HAP-1 (cell line): ENCODE measurements around the gene CLIC3.

ENCODE experiments used
- DNase-seq, 2 experiments: peaks; one replicate each; pipeline ENCODE4 v3.0.0-alpha.2; 2016 to 2020; ENCODE audit warnings: low spot score in 2 of 2
- H3K27me3 ChIP-seq: fragments of 250-450 bp; sonication (Bioruptor Pico); 2 replicates; pipeline ENCODE4 v1.5.1; 2020; ENCODE audit warnings: low read depth, mild to moderate bottlenecking, moderate library complexity
- H3K36me3 ChIP-seq: fragments of 250-450 bp; sonication (Bioruptor Pico); replicated peaks from 2 replicates; pipeline ENCODE4 v1.5.1; 2020; ENCODE audit warnings: mild to moderate bottlenecking
- H3K4me1 ChIP-seq: fragments of 250-450 bp; sonication (Bioruptor Pico); 2 replicates; pipeline ENCODE4 v1.5.1; 2020; ENCODE audit warnings: mild to moderate bottlenecking
- H3K4me3 ChIP-seq: fragments of 250-450 bp; sonication (Bioruptor Pico); 2 replicates; pipeline ENCODE4 v1.5.1; 2020; ENCODE audit warnings: mild to moderate bottlenecking, moderate library complexity
- H3K9me3 ChIP-seq: fragments of 250-450 bp; sonication (Bioruptor Pico); 2 replicates; pipeline ENCODE4 v1.5.1; 2020; ENCODE audit warnings: mild to moderate bottlenecking, moderate library complexity
- in situ Hi-C: fragments of 300-500 bp; cut with MboI; formaldehyde crosslinking; loops from 3 replicates; pipeline ENCODE4 v1.14.3; 2020; ENCODE audit warnings: low sequenced_read_pairs, inconsistent platforms, mixed read lengths

The CLIC3 gene

GRCh38 chr9:136952876-136953770 is 43.2 kb downstream of the CLIC3 start:
- Histone ChIP-seq H3K27me3 (no peaks in the 10 kb centered on the region), H3K36me3 (no peaks in the 10 kb centered on the region), H3K4me1 (peaks cover 17% of the 10 kb centered on the region), H3K4me3 (no peak overlapping the region), H3K9me3 (no peaks in the 10 kb centered on the region; the same call in 1 of the 2 replicates)
- DNase-seq = no peak
- in situ Hi-C loops = no loop called here

- H3K4me1 ChIP-seq = peaks cover 22% of the 10 kb centered on the region
- no peak for DNase-seq
- H3K36me3 ChIP-seq = no peaks in the 10 kb centered on the region
- no peaks in the 10 kb centered on the region; the same call in 1 of the 2 replicates for H3K9me3 ChIP-seq
- H3K27me3 ChIP-seq = no peaks in the 10 kb centered on the region
- in situ Hi-C loops = no loop called here
- no peak overlapping the region for H3K4me3 ChIP-seq
Measured at GRCh38 chr9:136952321-136952850, 44.0 kb downstream of the CLIC3 start.

GRCh38 chr9:136951541-136952320 is 44.6 kb downstream of the CLIC3 start, which contains the start of gene LCN12:
Gene LCN12 (plus strand): TSS chr9:136952273. CDS start chr9:136952328, 55 bp downstream.
- H3K4me1 ChIP-seq = peaks cover 22% of the 10 kb centered on the region
- no peaks in the 10 kb centered on the region for H3K36me3 ChIP-seq
- in situ Hi-C loops = no loop called here
- H3K27me3 ChIP-seq = no peaks in the 10 kb centered on the region
- H3K4me3 ChIP-seq = no peak within 1 kb of the TSS
- H3K9me3 ChIP-seq = no peaks in the 10 kb centered on the region; the same call in 1 of the 2 replicates
- no peak for DNase-seq

- in situ Hi-C loops = no loop called here
- DNase-seq = no peak
- no peaks in the 10 kb centered on the region for H3K36me3 ChIP-seq
- H3K27me3 ChIP-seq = no peaks in the 10 kb centered on the region
- H3K4me3 ChIP-seq = peak overlapping the region; percentile 54
- peaks cover 22% of the 10 kb centered on the region for H3K4me1 ChIP-seq
- no peaks in the 10 kb centered on the region for H3K9me3 ChIP-seq
Measured at GRCh38 chr9:136950656-136951276, 45.6 kb downstream of the CLIC3 start.

- Histone ChIP-seq H3K4me3 (peak overlapping the region; percentile 54), H3K4me1 (peaks cover 22% of the 10 kb centered on the region), H3K36me3 (no peaks in the 10 kb centered on the region), H3K9me3 (no peaks in the 10 kb centered on the region), H3K27me3 (no peaks in the 10 kb centered on the region)
- DNase-seq = peak; percentile 89 to 98
- in situ Hi-C loops = no loop called here
Measured at GRCh38 chr9:136949817-136950655, 46.3 kb downstream of the CLIC3 start.

GRCh38 chr9:136949239-136949816 is 47.0 kb downstream of the CLIC3 start:
- DNase-seq = no peak
- in situ Hi-C loops = no loop called here
- peaks cover 25% of the 10 kb centered on the region for H3K4me1 ChIP-seq

GRCh38 chr9:136947955-136948510 is 48.3 kb downstream of the CLIC3 start:
- H3K4me3 ChIP-seq = no peak overlapping the region
- H3K4me1 ChIP-seq = peaks cover 25% of the 10 kb centered on the region
- no peaks in the 10 kb centered on the region for H3K9me3 ChIP-seq
- peak; percentile 65 to 78 for DNase-seq
- no peaks in the 10 kb centered on the region for H3K27me3 ChIP-seq
- in situ Hi-C loops = no loop called here
- no peaks in the 10 kb centered on the region; the same call in 1 of the 2 replicates for H3K36me3 ChIP-seq

More at GRCh38 chr9:136949239-136949816, 47.0 kb downstream of the CLIC3 start:
- H3K4me3 ChIP-seq = peak overlapping the region; percentile 54
- no peaks in the 10 kb centered on the region for H3K9me3 ChIP-seq
- H3K27me3 ChIP-seq = no peaks in the 10 kb centered on the region
- H3K36me3 ChIP-seq = no peaks in the 10 kb centered on the region

GRCh38 chr9:136947028-136947891 is 49.1 kb downstream of the CLIC3 start:
- H3K9me3 ChIP-seq = no peaks in the 10 kb centered on the region
- no peak for DNase-seq
- H3K4me3 ChIP-seq = no peak overlapping the region
- peaks cover 7% of the 10 kb centered on the region for H3K36me3 ChIP-seq
- in situ Hi-C loops = no loop called here
- no peaks in the 10 kb centered on the region for H3K27me3 ChIP-seq
- H3K4me1 ChIP-seq = peaks cover 25% of the 10 kb centered on the region

GRCh38 chr9:136946228-136947027 is 49.9 kb downstream of the CLIC3 start:
- Histone ChIP-seq H3K4me1 (peaks cover 25% of the 10 kb centered on the region), H3K36me3 (peaks cover 15% of the 10 kb centered on the region), H3K27me3 (no peaks in the 10 kb centered on the region), H3K9me3 (no peaks in the 10 kb centered on the region), H3K4me3 (no peak overlapping the region)
- DNase-seq = no peak
- in situ Hi-C loops = no loop called here

- no peak for DNase-seq
- Histone ChIP-seq H3K9me3 (no peaks in the 10 kb centered on the region), H3K36me3 (peaks cover 24% of the 10 kb centered on the region), H3K27me3 (no peaks in the 10 kb centered on the region), H3K4me1 (peaks cover 25% of the 10 kb centered on the region), H3K4me3 (no peak overlapping the region)
- in situ Hi-C loops = no loop called here
Measured at GRCh38 chr9:136945333-136946227, 50.8 kb downstream of the CLIC3 start.
